HG03342 (cell line): ENCODE data around the gene STYX.
A peak's percentile ranks its signal among the peaks of the same experiment; 100 is the strongest.

Source experiments
- ATAC-seq: cut with Tn5 transposase; IDR thresholded peaks from one replicate; pipeline ENCODE4 v1.9.1; 2021; ENCODE audit warnings: mild to moderate bottlenecking, moderate library complexity; ENCODE audit not compliant: unreplicated experiment

The STYX gene

GRCh38 chr14:52729925-52730708 is at the start of gene STYX:
TSS of gene STYX (plus strand) at chr14:52730166. CDS start at chr14:52730475, 309 bp downstream.
- peak; percentile 90 for ATAC-seq

GRCh38 chr14:52683985-52684520 is 45.9 kb upstream of the STYX start:
- ATAC-seq: no peak

GRCh38 chr14:52686176-52686575 is 43.8 kb upstream of the STYX start:
- ATAC-seq: no peak

- no peak for ATAC-seq
Observed at GRCh38 chr14:52690983-52691760, 38.8 kb upstream of the STYX start.

GRCh38 chr14:52692248-52692962 is 37.6 kb upstream of the STYX start:
- no peak for ATAC-seq

- ATAC-seq: no peak
Observed at GRCh38 chr14:52693036-52693435, 36.9 kb upstream of the STYX start.

- no peak for ATAC-seq
Observed at GRCh38 chr14:52693532-52693931, 36.4 kb upstream of the STYX start.

GRCh38 chr14:52694761-52695480 is 35.0 kb upstream of the STYX start:
- ATAC-seq: peak; percentile 46

GRCh38 chr14:52695481-52696091 is 34.4 kb upstream of the STYX start, which contains the start of gene ERO1A:
TSS of gene ERO1A (minus strand) at chr14:52695558. CDS start at chr14:52695481, 77 bp downstream.
- peak; percentile 57 for ATAC-seq

- no peak for ATAC-seq
Observed at GRCh38 chr14:52700701-52701172, 29.2 kb upstream of the STYX start.

- no peak for ATAC-seq
Observed at GRCh38 chr14:52701223-52701622, 28.7 kb upstream of the STYX start.

GRCh38 chr14:52703225-52703624 is 26.7 kb upstream of the STYX start:
- ATAC-seq: no peak

GRCh38 chr14:52703664-52704063 is 26.3 kb upstream of the STYX start:
- no peak for ATAC-seq

- ATAC-seq: no peak
Observed at GRCh38 chr14:52706286-52706685, 23.7 kb upstream of the STYX start.

- peak; percentile 96 for ATAC-seq
Observed at GRCh38 chr14:52706724-52707706, 23.0 kb upstream of the STYX start, which contains the start of gene PSMC6. TSS of gene PSMC6 (plus strand) at chr14:52707200. CDS start at chr14:52707220, 20 bp downstream.

GRCh38 chr14:52711666-52712065 is 18.3 kb upstream of the STYX start:
- no peak for ATAC-seq

GRCh38 chr14:52716155-52716554 is 13.8 kb upstream of the STYX start:
- ATAC-seq: no peak

- no peak for ATAC-seq
Observed at GRCh38 chr14:52723514-52724359, 6.2 kb upstream of the STYX start.
